ENCODE measurements around the gene ARL2BP. TPM values are rescaled to one million over a fixed set of nuclear protein-coding genes. Genes with fewer than 3 reads are reported as not detected.

Gene ARL2BP
- total and polyA plus RNA-seq, 2 of the 4 experiments (the other 2 are of a cell fraction): 46.9 to 73.7 TPM

DNA sequence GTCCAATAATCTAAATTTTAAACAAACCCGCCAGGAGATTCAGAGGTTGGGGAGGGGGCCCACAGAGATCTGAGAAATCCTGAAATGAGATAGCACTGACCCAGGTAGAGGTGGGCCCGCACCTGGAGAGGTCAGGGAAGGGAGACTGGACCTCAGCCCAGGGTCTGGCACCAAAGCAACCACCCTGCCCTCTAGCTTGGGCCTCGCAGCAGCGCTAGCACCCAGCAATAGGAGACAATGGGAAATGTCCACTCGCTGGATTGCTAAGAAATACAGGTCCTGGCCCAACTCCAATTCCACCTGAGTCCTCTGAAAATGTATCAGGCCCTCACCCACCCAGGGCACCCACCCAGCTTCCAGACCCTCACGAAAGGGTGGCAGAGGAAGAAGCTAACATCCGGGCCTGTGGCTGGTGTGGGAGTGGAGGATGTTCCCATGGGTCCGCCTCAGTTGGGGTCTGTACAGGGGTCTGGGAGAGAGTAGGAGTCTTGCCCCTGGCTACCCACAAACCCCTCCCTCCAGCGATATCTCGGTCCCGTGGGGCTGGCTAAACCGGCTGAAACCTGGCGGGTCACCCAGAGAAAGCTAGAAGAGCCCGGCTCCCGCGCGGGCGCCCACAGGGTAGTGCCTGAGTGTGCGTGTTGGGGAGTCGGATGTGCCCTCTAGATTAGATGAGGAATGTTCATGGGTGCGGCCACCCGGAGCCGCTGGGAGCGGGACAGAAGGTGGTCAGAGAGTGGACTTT is 38.3 kb downstream of the ARL2BP start:
- Histone ChIP-seq H2AK5ac (ENCODE audit: low read depth, low read length) (no peak overlapping the region), H4K91ac (ENCODE audit: insufficient read depth, low read depth, low read length) (no peak overlapping the region), H3K56ac (ENCODE audit: extremely low read depth, insufficient read depth, low read length) (no peak overlapping the region), H3K9ac (ENCODE audit: low read depth, low read length) (no peak overlapping the region), H3K14ac (replicated peaks; ENCODE audit: low read depth, low read length) (no peak overlapping the region), H3K4me1 (ENCODE audit: control insufficient read depth, insufficient read depth, low read length) (no peaks in the 10 kb centered on the region), H2AFZ (replicated peaks; ENCODE audit: low read length, poor library complexity) (no peak overlapping the region), H3K27me3 (ENCODE audit: control insufficient read depth, insufficient read depth, low read length) (peaks cover 62% of the 10 kb centered on the region), H2BK120ac (ENCODE audit: low read depth, low read length) (no peak overlapping the region), H3K4me2 (ENCODE audit: low read depth, low read length) (no peak overlapping the region), H4K5ac (ENCODE audit: low read depth, low read length) (no peak overlapping the region), H3K36me3 (ENCODE audit: control insufficient read depth, insufficient read depth, low read length) (no peaks in the 10 kb centered on the region), H3K9me1 (ENCODE audit: insufficient read depth, low read length) (no peaks in the 10 kb centered on the region), H3K27ac (ENCODE audit: insufficient read depth, low read length) (no peak overlapping the region), H3K79me1 (ENCODE audit: low read depth in 1 of 2, low read length in 2 of 2) (no peaks in the 10 kb centered on the region), H3K9me3 (ENCODE audit: control insufficient read depth, insufficient read depth, low read length) (no peaks in the 10 kb centered on the region), H2AK9ac (replicated peaks; ENCODE audit: low read depth, low read length, poor library complexity) (no peak overlapping the region), H3K4ac (ENCODE audit: low read depth, low read length) (no peak overlapping the region), H2BK20ac (ENCODE audit: low read depth, low read length) (no peak overlapping the region), H2BK5ac (ENCODE audit: low read depth, low read length, poor library complexity, severe bottlenecking) (no peak overlapping the region), H3K4me3 (ENCODE audit: insufficient read depth, low read depth, low read length) (no peak overlapping the region), H4K20me1 (ENCODE audit: insufficient read depth, low read length) (peaks cover 3% of the 10 kb centered on the region; the same call in 1 of the 2 replicates), H3K23ac (ENCODE audit: low read depth, low read length) (no peak overlapping the region), H3K18ac (ENCODE audit: low read depth, low read length) (no peak overlapping the region), H2BK15ac (ENCODE audit: low read depth, low read length) (no peak overlapping the region), H4K8ac (ENCODE audit: low read depth in 2 of 2, low read length in 2 of 2) (no peak overlapping the region)
- intact Hi-C loops (cut with micrococcal nuclease) (no loop called here), in situ Hi-C loops (cut with MboI; ENCODE audit: low sequenced_read_pairs) (no loop called here), dilution Hi-C loops (cut with HindIII; ENCODE audit: low sequenced_read_pairs, unreplicated experiment) (no loop called here)
- no TSS peak for BruUV-seq (replicated peaks)
- ATAC-seq (ENCODE audit: low read depth) (no peak), DNase-seq (no peak)
- ChIA-PET POLR2A (ENCODE audit: unreplicated experiment) (no interaction called here), CTCF (interaction anchor here (0.5 to 0.6 kb wide), 2 partner anchors 17 to 113 kb away, joined by 3 read pairs; no protein-coding TSS in a partner anchor)
- TF ChIP-seq USF2 (IDR thresholded peaks at IDR 0.05; ENCODE audit: low read depth, low read length) (no peak), FOS (IDR thresholded peaks at IDR 0.05; ENCODE audit: low read depth, low read length) (no peak), POLR2A (IDR thresholded peaks at IDR 0.05; ENCODE audit: low read depth, low read length) (no peak), RAD21 (IDR thresholded peaks at IDR 0.05; ENCODE audit: low read length) (no peak), RCOR1 (IDR thresholded peaks at IDR 0.05; ENCODE audit: insufficient replicate concordance, low read length) (no peak)
- WGBS, 2 experiments (ENCODE audit: extremely low coverage in 2 of 2, insufficient read length in 1 of 2): 34% methylated on average over 12 of the region's 24 CpGs; no CpG with 5 or more reads in 1 of the 2 experiments
